ENCODE data around the gene EDIL3. TPM values are rescaled to one million over a fixed set of nuclear protein-coding genes. Genes with fewer than 3 reads are reported as not detected.
A peak's percentile ranks its signal among the peaks of the same experiment; 100 is the strongest.

The EDIL3 gene
- total RNA-seq, 1 donor from 2014 or later: 0.40 TPM

GRCh38 chr5:84260939-84261338 is 123.7 kb downstream of the EDIL3 start:
- no peak for DNase-seq (ENCODE audit: low read depth in 2 of 2)

GRCh38 chr5:84260140-84260539 is 124.5 kb downstream of the EDIL3 start:
- no peak for DNase-seq (ENCODE audit: low read depth in 2 of 2)

DNA sequence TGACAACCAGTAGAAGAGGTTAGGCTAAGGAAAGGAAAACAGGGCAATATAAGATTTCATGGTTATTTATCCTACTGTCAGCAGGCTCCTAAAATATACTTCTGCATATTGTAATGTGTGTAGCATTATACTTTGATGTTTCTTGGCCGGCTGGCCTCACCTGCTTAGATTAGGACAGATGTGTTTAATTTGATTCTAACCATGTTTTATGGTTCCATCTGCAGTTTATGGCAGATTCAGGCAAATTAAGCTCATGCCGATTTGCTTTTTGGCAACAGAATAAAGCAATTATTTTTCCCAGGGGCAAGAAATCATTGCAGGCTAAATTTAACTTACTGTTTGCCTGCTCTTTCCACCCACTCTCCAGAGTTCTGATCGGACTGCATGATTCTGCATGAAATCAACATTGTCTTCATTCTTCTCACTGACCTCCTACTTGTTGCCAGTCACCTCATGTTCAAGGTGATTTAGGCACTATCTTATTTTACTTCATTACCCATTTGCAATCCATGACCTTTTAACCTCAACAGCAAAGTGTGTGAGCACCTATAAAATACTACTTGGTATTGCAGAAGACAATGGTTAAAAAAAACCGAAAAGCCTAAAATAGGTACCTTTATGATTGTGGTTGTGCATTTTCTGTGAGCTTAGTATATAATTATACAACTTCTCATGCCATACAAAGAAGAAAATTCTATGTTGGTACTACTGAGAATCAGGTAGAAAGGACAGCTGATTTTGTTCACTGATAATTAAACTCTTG is 125.2 kb downstream of the EDIL3 start:
- no peak for DNase-seq (ENCODE audit: low read depth in 2 of 2)

DNA sequence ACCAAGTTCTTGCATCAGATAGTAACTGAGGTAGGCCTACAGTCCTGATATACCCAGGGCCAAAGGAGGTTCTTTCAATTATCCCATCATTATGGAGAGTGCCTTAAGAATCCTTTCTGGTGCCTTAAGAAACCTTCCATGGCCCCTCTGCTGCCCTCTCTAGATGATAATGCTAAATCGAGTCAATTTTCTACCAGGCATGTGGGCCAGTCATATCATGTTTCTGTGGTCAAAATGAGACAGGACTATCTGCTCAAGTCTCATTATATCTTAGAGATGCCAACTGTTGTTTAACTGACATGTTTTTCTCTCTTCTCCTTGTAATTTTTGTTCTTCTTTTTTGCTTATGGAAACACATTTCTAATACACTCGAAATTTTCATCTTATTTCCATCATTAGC is 127.6 kb downstream of the EDIL3 start:
- DNase-seq (ENCODE audit: low read depth in 2 of 2): no peak

GRCh38 chr5:84255315-84255714 is 129.4 kb downstream of the EDIL3 start:
- peak; percentile 4 to 44 for DNase-seq (ENCODE audit: low read depth in 2 of 2)

GRCh38 chr5:84253946-84254345 is 130.7 kb downstream of the EDIL3 start:
- DNase-seq (ENCODE audit: low read depth in 2 of 2): no peak

- DNase-seq (ENCODE audit: low read depth in 2 of 2): no peak
These were observed 133.2 kb downstream of the EDIL3 start for GRCh38 chr5:84251503-84251902.

GRCh38 chr5:84249918-84250630 is 134.6 kb downstream of the EDIL3 start:
- DNase-seq (ENCODE audit: low read depth in 2 of 2): peak in 1 of 2 donors; percentile 49

DNA sequence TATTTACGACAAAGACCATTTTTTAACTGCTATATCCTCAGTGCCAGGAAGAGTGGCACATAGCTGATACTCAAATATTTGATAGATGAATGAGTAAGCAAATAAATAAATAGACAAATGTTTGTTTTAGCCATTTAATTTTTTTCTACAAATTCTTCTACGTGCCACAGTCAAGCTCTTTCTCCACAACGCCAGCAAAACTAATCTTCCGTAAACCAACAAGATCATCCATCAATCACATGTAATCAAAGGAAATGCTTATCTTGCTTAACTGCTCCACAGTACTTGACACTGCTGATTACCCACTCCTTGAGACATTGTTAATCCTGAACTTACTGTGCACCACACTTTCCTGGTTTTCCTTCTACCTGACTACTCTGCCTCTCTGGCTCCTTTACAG is 136.7 kb downstream of the EDIL3 start:
- DNase-seq (ENCODE audit: low read depth in 2 of 2): peak in 1 of 2 donors; percentile 55

- DNase-seq (ENCODE audit: low read depth in 2 of 2): no peak
These were observed 142.4 kb downstream of the EDIL3 start for GRCh38 chr5:84242286-84242685.

GRCh38 chr5:84239494-84239893 is 145.2 kb downstream of the EDIL3 start:
- peak in 1 of 2 donors; percentile 8 for DNase-seq (ENCODE audit: low read depth in 2 of 2)

DNA sequence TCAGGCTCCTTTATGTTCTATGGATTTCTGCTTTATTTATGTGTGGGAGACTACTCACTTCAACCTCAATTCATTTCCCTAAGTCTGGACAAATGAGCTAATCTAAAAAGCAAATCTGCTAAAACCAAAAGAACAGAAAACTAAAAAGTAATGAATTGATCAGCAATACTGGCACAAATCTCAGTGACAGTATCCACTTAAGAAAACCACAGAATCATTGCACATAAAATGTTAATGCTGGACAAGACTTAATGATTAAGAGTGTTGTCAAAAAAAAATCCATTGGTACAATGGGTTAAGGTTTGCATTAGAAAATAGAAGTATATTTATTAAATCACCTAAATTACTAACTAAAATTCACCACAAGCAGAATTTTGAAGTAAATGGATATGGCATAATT is 147.6 kb downstream of the EDIL3 start:
- no peak for DNase-seq (ENCODE audit: low read depth in 2 of 2)

GRCh38 chr5:84231433-84231832 is 153.2 kb downstream of the EDIL3 start:
- DNase-seq (ENCODE audit: low read depth in 2 of 2): no peak

- DNase-seq (ENCODE audit: low read depth in 2 of 2): no peak
These were observed 155.6 kb downstream of the EDIL3 start for GRCh38 chr5:84229045-84229444.

DNA sequence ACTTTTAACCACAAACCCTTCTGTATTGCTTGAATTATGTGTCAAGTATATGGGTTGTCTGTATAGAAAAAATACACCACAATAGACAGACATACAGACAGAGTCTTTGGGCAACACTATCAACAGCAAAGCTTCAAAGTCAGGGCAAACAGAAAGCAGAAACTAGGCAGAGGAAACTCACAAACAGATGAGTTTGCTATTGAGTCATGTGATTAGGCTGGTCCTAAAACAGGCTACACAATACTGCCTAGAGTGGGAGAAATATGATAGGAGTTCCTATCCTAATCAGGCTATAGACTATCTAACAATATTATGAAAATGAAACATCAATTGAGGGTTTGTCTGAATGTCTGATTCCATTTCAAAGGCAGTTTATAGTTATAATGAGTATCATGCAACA is 156.4 kb downstream of the EDIL3 start:
- DNase-seq (ENCODE audit: low read depth in 2 of 2): peak in 1 of 2 donors; percentile 15

GRCh38 chr5:84227236-84227635 is 157.4 kb downstream of the EDIL3 start:
- no peak for DNase-seq (ENCODE audit: low read depth in 2 of 2)

GRCh38 chr5:84218546-84218945 is 166.1 kb downstream of the EDIL3 start:
- DNase-seq (ENCODE audit: low read depth in 2 of 2): no peak

- no peak for DNase-seq (ENCODE audit: low read depth in 2 of 2)
These were observed 169.2 kb downstream of the EDIL3 start for GRCh38 chr5:84215521-84215920.

DNA sequence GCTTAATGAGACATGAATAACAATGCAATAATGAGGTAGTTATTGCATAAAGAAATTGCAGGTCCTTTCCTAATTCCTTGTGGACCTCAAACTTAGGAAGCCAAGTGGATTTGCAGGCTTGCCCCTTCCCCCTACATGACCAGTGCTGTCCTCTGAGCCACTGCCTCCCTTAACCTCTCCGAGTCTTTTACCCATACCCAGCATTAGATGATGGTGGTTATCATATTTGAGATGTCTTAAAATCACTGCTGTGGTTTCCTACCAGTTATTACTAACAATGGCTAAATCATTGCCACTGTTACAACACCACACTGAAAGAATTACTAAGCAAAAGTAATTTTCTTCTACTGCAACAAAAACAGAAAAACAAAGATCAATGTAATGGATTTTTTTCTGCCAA is 170.8 kb downstream of the EDIL3 start:
- no peak for DNase-seq (ENCODE audit: low read depth in 2 of 2)

- DNase-seq (ENCODE audit: low read depth in 2 of 2): no peak
These were observed 171.5 kb downstream of the EDIL3 start for GRCh38 chr5:84213212-84213611.

- DNase-seq (ENCODE audit: low read depth in 2 of 2): no peak
These were observed 179.9 kb downstream of the EDIL3 start for GRCh38 chr5:84204772-84205171.

DNA sequence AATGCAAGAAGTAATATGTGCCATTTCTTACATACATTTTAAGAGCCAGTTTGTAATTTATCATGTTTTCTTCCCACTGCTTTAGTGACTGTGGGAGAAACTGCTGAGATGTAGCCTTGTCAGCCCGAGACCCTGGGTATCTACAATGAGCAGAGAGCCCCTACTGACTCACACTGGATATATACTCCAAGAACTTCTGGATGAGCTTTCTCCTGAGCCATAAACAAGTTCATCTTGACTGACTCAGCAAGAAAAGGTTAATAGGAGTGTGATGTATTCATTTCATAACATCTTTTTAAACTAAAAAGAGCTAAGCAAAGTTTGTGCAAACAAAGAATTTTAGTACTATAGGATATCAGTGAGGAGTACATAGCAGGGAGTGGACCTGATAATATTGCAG is 182.5 kb downstream of the EDIL3 start:
- no peak for DNase-seq (ENCODE audit: low read depth in 2 of 2)

- DNase-seq (ENCODE audit: low read depth in 2 of 2): no peak
These were observed 187.1 kb downstream of the EDIL3 start for GRCh38 chr5:84197538-84197937.
